Progenitor cell of endocrine pancreas (in vitro differentiated cells): Measurements from ENCODE around the gene RNF212B. TPM values are rescaled to one million over a fixed set of nuclear protein-coding genes. Genes with fewer than 3 reads are reported as not detected.

Experiments used
- DNase-seq: peaks from one replicate; pipeline ENCODE4 v3.0.0; 2021; ENCODE audit warnings: low spot score; ENCODE audit not compliant: unreplicated experiment
- H3K27ac Mint-ChIP-seq: 2 replicates; pipeline ENCODE4 v1.8.0; 2021; ENCODE audit warnings: mild to moderate bottlenecking, moderate library complexity, mixed read lengths
- H3K27me3 Mint-ChIP-seq: 2 replicates; pipeline ENCODE4 v1.8.0; 2021; ENCODE audit warnings: mixed read lengths
- H3K36me3 Mint-ChIP-seq: 2 replicates; pipeline ENCODE4 v1.8.0; 2022; ENCODE audit warnings: mixed read lengths; ENCODE audit not compliant: insufficient read depth
- H3K4me1 Mint-ChIP-seq: 2 replicates; pipeline ENCODE4 v1.8.0; 2021; ENCODE audit warnings: low read depth, mixed read lengths
- H3K4me3 Mint-ChIP-seq: 2 replicates; pipeline ENCODE4 v1.8.0; 2021; ENCODE audit warnings: low read depth, mild to moderate bottlenecking, moderate library complexity, mixed read lengths
- H3K9me3 Mint-ChIP-seq: 2 replicates; pipeline ENCODE4 v1.8.0; 2021; ENCODE audit warnings: low read depth, mixed read lengths
- total RNA-seq: library from RNA; stranded (reverse); gene quantifications from 2 replicates; pipeline ENCODE4 v1.2.1, GENCODE V29; 2021
- TF ChIP-seq, protein P1 (sequence below): fragments of 200-600 bp; sonication (generic); IDR thresholded peaks from one replicate; pipeline ENCODE4 v1.5.0; 2021; ENCODE audit warnings: antibody characterized with exemption, mild to moderate bottlenecking; ENCODE audit not compliant: unreplicated experiment

The RNF212B gene
- total RNA-seq, 1 donor from 2014 or later, result not detected

DNA sequence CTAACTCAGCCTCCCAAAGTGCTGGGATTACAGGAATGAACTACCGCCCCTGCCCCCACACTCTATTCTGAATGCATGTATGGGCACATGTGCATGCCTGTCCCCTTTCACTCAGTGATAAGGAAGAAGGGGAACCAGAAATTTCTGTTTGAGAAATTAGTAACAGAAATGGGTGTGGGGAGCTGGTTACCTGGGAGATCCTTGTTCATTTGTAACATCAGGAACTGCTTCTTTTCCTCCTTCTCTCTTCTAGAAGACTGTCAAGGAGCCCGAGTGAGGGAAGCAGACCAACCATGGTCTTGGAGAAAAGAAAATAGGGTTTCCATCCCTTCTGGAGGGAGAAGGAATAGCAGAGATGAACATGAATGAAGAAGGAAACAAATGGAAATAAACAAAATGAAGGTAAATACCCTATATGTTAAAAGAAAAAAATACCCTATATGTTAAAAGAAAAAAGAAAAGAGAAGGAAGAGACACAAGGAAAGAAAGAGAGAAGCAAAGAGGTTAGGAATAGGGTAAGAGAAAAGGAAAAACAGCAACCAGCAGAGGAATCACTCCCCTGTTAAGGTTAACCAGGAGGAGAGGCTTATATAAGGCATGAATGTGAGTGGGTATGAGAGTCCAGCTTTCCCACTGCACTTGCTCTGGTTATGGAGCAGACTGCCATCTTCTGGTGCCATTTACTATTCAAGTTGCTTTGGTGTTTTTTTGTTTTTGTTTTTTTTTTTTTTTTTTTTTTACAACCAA, 61.6 kb downstream of the RNF212B start:
- Mint-ChIP-seq H3K4me3 (peak overlapping the region; percentile 38), H3K36me3 (peaks cover 1% of the 10 kb centered on the region), H3K27ac (peak overlapping the region; percentile 87), H3K4me1 (peaks cover 12% of the 10 kb centered on the region), H3K27me3 (no peaks in the 10 kb centered on the region), H3K9me3 (no peaks in the 10 kb centered on the region)
- DNase-seq, result no peak
- TF ChIP-seq, protein P1, sequence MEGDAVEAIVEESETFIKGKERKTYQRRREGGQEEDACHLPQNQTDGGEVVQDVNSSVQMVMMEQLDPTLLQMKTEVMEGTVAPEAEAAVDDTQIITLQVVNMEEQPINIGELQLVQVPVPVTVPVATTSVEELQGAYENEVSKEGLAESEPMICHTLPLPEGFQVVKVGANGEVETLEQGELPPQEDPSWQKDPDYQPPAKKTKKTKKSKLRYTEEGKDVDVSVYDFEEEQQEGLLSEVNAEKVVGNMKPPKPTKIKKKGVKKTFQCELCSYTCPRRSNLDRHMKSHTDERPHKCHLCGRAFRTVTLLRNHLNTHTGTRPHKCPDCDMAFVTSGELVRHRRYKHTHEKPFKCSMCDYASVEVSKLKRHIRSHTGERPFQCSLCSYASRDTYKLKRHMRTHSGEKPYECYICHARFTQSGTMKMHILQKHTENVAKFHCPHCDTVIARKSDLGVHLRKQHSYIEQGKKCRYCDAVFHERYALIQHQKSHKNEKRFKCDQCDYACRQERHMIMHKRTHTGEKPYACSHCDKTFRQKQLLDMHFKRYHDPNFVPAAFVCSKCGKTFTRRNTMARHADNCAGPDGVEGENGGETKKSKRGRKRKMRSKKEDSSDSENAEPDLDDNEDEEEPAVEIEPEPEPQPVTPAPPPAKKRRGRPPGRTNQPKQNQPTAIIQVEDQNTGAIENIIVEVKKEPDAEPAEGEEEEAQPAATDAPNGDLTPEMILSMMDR, result peak; percentile 29

DNA sequence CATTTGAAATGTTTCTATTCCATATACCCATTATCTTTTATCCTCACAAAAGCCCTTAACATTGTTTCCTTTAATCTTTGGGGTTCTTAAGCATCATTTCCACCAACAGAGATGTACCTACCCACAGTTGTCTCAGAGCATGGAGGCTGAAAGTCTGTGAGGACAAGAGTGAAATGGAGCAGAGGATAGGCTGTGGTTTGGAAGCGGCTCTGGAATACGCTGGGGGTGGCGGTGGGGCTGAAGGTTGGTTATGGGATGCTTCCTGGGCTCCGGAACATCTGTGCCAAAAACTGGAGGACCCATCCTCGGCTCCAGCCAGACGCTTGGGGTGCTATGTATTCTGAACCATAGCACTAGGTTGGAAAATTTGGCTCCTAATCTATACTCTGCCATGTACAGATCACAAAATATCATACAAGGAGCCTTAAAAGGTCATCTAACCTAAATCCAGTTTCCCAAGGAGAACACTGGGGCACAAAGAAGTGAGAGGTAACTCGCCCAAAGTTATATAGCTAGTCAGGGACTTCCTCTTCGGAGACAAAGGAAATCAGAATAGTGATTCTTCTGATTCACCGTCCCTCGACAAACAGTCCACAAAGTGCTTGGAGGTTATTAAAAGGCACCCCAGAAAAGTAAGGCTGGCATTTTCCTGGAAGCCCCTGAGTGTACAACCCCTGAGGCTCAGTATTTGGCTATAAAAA, 62.4 kb downstream of the RNF212B start:
- H3K36me3 Mint-ChIP-seq, result peaks cover 1% of the 10 kb centered on the region

DNA sequence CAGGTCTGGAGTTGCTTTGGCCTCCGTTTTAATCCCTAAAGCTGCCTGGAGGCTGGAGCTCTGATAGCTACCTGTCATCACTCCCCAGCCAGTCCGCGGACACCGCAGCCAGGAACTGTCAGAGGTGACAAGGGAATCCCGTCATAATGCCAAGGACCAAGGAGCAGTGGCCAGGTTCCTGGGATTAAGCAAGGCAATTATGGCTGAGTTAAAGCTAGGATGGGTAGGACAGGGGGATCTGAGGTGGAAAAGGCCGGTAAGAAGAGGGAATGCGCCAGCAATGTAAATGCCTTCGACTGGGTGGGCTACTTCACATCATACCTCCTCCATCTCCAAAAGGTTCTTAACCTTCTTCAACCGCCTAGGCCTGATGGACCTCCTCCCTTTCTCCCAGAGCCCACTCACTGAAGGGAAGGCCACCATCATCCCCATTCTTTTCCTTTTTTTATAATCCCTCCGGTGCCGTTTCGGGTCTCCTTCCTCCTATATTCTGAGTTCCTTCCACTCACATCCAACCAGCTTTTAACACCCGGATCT, 63.0 kb downstream of the RNF212B start:
- H3K9me3 Mint-ChIP-seq, result no peaks in the 10 kb centered on the region
- H3K4me1 Mint-ChIP-seq, result peaks cover 12% of the 10 kb centered on the region
- peak overlapping the region; percentile 98 for H3K27ac Mint-ChIP-seq
- H3K27me3 Mint-ChIP-seq, result no peaks in the 10 kb centered on the region
- peaks cover 1% of the 10 kb centered on the region for H3K36me3 Mint-ChIP-seq
- TF ChIP-seq, protein P1, result no peak
- no peak for DNase-seq
- peak overlapping the region; percentile 88 for H3K4me3 Mint-ChIP-seq

More for the DNA sequence above, 62.4 kb downstream of the RNF212B start:
- no peaks in the 10 kb centered on the region for H3K27me3 Mint-ChIP-seq
- DNase-seq, result no peak
- H3K4me3 Mint-ChIP-seq, result peak overlapping the region; percentile 88
- no peaks in the 10 kb centered on the region for H3K9me3 Mint-ChIP-seq
- peak overlapping the region; percentile 98 for H3K27ac Mint-ChIP-seq
- peaks cover 10% of the 10 kb centered on the region for H3K4me1 Mint-ChIP-seq
- TF ChIP-seq, protein P1, result no peak

DNA sequence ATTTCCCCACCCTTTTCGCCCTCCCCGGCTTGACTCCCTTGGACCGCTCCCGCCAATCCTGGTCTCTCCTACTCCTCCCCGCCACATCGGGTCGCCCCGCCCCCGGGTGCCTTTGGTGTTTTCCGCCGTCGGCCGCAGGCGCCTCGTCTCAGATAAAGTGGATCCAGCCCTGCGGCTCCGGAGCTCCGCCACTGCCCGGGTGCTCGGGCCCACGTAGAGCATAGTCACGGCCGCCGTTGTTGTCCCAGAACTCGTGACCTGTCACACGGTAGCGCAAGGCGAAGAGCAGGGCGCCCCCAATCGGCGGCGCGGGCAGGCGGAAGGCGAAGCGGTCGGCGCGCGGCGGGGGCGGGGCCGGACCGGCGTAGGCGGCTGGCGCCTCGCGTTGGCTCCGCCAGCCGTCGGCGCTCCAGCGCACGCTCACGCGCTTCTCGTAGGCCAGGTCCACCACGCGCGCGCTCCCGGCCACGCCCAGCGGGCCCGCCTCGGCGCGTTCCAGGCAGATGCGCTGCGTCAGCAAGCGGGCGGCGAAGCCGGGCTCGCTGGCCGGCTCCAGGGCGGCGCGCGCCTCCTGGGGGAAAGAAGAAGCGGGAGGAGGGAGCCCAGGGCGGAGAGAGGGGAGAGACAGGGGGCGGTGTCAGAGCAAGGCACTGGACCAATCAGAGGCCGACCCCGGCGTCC, 63.7 kb downstream of the RNF212B start:
- Mint-ChIP-seq H3K4me3 (peak overlapping the region; percentile 88), H3K4me1 (peaks cover 18% of the 10 kb centered on the region), H3K27me3 (no peaks in the 10 kb centered on the region)

More for the DNA sequence above, 63.7 kb downstream of the RNF212B start:
- Mint-ChIP-seq H3K9me3 (no peaks in the 10 kb centered on the region), H3K36me3 (peaks cover 1% of the 10 kb centered on the region), H3K27ac (peak overlapping the region; percentile 98)
- peak; percentile 98 for DNase-seq
- TF ChIP-seq, protein P1, result peak; percentile 93
